GM21360 (cell line): ENCODE data around the gene CDK2AP2.
"Not testable (repeated sequence)": the region's sequence is repeated elsewhere in the genome, so short reads cannot be mapped to it uniquely, and the experiment has no call there.

Experiments used
- ATAC-seq: cut with Tn5 transposase; IDR thresholded peaks from one replicate; pipeline ENCODE4 v1.9.1; 2021; ENCODE audit warnings: mild to moderate bottlenecking, moderate library complexity; ENCODE audit not compliant: unreplicated experiment

The CDK2AP2 gene, protein sequence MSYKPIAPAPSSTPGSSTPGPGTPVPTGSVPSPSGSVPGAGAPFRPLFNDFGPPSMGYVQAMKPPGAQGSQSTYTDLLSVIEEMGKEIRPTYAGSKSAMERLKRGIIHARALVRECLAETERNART

DNA sequence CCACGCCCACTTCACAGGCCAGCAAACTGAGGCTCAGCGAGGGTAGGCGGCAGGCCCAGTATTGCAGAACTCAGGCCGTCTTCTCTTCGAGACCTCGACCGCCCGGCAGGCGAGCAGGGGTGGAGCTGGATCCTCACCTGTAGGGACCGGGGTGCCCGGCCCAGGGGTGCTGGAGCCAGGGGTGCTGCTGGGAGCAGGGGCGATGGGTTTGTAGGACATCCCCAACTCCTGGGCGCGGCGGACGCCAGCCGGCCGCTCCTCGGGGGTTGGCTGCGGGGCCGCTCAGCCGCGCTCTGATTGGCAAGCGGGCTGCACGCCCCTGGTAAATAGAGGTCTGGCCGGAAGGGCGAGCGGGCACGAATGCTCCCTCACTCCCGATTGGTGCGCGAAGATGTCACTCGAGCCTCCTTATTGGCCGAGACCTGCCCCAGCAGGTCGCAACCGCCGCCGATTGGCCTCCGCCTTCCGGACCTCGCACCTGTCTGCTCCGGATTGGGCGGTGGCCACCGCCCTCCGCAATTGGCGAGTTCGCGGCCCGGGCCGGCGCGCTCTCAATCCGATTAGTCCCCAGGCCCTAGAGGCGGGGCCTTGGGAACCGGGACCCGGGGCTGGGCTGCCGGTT is at the start of gene CDK2AP2:
Gene CDK2AP2, minus strand, starts transcription at position 299 of the 622 bp plus-strand sequence. Its CDS starts 80 bp downstream, at position 219.
- peak; percentile 71 for ATAC-seq

DNA sequence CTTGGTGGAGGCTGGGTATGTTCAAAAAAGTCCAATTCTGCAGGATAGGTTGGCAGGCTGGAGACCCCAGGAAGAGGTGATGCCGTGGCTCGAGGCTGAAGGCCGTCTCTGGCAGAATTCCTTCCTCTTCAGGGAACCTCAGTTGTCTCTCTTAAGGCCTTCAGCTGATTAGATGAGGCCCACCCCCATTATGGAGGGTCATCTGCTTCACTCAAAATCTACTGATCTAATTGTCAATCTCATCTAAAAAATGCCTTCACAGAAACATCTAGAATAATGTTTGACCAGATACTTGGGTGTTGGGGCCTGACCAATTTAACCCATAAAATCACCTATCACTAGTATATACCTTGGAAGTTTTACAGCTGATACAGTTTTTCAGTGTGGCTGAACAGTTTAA is 48.3 kb upstream of the CDK2AP2 start:
- no peak for ATAC-seq

DNA sequence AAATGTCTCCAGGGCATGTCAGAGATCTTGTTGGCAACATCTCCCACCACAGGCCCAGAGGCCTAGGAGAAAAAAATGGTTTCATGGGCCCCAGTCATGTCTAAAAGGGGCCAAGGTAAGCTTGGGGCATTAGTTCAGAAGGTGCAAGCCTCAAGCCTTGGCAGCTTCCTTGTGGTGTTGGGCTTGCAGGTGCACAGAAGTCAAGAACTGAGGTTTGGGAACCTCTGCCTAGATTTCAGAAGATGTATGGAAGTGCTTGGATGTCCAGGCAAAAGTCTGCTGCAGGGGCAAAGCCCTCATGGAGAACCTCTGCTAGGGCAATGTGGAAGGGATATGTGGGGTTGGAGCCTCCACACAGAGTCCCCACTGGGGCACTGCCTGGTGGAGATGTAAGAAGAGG is 43.7 kb upstream of the CDK2AP2 start:
- not testable (repeated sequence) for ATAC-seq

DNA sequence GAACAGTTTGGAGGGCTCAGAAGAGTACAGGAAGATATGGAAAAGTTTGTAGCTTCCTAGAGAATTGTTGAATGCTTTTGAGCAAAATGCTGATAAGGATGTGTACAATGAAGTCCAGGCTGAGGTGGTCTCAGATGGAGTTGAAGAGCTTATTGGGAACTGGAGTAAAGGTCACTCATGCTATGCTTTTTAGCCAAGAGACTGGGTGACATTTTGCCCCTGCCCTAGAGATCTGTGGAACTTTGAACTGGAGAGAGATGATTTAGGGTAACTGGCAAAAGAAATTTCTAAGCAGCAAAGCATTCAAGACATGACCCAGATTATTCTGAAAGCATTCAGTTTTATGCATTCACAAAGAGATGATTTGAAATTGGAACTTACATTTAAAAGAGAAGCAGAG is 43.2 kb upstream of the CDK2AP2 start:
- ATAC-seq = no peak

DNA sequence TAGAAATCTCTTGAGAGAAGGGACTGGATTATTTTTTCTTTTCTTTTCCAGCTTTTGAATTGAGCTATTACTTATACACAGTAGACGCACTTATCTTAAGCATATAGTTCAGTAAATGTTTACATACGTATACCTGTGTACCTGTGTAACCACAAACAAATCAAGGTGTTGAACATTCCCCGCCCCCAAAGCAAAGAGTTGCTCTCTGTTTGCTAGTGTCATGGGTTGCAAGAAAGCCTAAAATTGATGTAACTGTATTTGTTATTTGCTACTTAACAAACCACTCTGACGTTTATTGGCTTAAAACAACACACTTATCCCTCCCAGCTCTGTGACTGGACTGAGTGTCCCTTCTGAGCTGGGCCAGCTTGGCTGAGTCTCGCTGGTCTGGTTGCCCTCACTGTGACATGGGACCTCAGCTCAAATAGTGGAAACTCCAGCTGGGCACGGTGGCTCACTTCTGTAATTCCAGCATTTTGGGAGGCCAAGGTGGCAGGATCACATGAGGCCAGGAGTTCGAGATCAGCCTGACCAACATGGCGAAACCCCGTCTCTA is 40.7 kb upstream of the CDK2AP2 start:
- ATAC-seq = no peak

DNA sequence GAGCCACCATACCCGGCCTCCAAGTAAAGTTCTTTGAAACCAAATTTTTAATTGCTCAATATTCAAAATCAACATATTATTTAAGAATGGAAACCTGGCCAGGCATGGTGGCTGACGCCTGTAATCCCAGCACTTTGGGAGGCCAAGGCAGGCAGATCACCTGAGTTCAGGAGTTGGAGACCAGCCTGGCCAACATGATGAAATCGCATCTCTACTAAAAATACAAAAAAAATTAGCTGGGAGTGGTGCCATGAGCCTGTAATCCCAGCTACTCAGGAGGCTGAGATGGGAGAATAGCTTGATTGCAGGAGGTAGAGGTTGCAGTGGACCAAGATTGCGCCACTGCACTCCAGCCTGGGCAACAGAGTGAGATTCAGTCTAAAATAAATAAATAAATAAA is 40.1 kb upstream of the CDK2AP2 start:
- ATAC-seq = not testable (repeated sequence)

DNA sequence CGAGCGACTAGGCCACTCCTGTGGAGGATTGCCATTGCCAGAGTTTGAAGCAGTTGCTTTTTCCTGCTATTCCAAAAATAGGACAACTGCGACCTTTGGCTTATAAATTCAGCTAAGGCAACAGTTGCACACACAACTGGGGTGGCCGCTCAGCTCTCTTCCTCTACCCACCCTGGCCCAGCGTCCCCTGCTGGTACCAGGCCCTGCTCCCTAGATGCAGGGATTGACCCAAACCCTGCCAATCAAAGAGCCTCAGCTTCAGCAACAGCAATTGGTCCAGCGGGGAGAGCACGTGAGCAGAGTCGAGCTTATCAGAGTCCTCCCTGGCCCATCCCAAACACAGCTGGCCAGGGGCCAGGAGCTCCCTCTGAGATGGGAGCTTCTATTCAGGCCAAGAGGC is 37.3 kb upstream of the CDK2AP2 start:
- ATAC-seq = no peak

DNA sequence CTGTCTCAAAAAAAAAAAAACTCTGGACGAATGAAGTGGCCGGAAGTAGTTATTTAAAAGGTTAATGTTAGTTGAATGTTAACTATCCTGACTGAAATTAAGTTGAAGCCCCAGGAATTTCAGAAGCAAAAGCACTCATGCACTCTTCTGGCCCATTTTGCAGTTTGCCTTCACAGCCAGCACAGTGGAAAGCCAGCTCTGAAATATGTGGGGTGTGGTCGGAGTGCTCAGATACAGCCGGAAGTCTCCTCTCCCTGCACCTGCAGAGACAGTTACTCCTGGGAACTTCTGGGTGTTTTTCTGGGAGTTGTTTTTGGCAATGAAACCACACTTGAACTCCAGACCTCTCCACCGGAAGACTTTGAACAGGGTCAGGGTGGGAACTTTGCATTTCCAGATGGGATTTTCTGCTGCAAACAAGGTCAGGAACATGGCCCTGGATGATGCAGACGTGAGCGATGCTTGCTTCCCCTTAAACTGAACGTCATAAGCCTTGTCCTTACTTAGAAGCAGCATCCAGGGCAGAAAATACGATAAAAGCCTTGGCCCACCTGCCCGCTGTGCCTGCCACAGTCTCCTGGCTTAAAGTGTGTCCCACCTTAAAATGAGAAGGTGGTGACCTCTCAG is 36.8 kb upstream of the CDK2AP2 start:
- no peak for ATAC-seq

DNA sequence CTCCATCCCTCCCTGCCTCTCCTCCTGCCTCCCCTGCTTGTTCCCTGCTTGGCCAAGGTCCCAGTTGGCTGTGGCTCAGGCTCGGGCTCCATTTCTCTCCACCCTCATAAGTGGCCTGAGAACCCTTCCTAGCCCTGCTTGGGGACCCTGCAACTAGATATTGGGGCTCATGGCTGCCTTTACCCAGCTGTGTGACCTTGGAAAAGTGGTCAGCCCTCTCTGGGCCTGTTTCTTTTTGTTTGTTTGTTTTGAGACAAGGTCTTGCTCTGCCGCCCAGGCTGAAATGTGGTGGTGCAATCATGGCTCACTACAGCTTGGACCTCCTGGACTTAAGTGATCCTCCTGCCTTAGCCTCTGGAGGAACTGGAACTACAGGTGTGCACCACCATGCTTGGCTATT is 35.6 kb upstream of the CDK2AP2 start:
- ATAC-seq = no peak

DNA sequence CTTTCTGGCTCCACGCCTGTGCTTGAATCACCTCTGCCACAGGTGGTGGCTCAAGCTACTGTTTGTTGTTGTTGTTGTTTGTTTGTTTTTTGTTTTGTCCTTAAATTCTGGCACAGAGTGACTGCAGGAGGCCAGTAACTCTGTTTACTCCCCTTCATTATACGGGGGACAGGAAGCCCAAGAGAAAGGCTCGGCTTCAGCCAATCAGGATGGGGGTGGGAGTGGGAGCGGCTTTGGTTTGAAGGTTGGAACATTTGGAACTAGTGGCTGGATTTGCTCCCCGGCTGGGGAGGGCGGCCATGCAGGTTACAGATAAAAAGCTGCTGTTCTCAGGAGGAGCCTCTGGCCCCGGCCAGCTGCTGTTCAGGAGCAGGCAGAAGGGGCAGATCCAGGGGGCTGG is 35.0 kb upstream of the CDK2AP2 start:
- no peak for ATAC-seq

DNA sequence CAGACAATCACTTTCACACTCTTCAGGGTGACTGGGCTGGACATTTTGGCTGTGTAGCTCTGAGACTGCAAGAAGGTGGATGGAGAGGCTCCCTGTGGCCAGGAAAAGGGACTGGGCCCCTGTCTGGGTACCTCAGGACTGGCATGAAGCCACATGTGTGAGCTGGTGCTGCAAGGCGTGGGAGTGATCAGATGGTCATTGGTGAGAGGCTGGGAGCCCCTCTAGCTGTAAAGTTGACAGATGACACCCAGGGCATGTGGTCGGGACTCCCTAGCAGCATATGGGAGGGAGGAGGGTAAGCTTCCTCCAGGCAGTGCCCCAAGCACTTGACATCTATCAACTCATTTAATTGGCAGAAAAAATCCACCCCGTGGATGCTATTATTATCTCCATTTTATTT is 34.2 kb upstream of the CDK2AP2 start:
- ATAC-seq = no peak

DNA sequence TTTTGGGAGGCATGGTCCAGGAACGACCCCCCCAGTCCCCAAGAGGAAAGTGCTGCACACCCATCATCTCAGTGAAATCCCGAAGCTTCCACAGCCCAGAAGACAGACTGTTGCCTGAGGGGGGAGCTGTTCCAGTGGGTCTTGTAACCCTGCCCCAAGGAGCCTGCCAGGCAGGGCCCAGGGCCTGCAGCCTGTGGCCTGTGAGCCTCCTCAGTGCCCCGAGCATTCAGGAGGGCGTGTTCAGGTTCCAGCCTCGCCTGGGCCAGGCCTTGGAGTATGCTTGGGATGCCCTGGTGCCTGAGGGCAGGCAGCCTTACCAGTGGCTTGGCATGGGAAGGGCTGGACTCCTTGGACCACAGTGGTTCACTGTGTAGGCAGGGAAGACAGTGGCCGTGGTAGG is 33.2 kb upstream of the CDK2AP2 start:
- no peak for ATAC-seq

DNA sequence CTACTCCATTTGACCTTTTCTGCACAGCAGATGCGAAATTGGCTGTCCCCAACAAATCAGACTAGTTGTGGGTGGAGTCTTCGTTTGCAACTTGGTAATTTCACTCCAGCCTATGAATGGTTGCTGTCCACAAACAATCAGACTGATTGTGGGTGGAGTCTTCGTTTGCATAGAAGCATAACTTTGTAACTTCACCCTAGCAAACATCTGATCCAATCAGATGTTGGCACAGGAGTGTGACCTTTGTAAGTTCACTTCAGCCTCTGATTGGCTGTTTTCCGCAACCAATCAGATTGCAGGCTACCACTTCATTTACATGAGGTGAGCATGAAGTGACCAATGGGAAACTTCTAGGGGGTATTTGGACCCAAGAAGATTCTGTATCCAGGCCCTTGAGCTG is 31.6 kb upstream of the CDK2AP2 start:
- ATAC-seq = no peak

DNA sequence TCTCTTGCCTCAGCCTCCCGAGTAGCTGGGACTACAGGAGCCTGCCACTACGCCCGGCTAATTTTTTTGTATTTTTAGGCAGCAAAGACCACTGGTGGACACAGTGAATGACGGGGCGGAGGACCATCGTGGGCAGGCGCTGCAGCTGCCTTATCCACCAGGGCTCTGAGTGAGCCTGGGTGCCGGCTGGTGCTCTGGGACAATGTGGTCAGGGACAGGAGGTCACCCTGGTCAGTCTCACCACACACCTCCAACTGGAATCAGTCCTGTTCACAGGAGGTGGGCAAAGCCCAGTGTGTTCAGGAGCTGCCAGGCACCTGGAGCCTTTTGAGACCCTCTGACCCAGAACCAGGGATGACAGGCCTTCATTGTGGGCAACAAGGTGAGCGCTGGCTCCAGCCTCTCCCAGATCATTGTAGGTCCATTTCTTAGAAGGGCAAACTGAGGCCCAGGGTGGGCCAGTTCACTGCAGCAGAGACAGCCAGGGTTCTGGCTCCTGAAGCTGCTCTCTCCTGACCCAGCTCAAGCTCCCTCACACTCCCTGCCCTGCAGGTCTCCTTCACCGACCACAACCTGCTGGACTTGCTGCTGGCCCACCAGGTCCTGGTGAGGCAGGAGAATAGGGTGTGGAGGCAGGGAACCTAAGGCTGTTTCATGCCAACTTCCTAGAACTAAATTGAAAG is 31.0 kb upstream of the CDK2AP2 start:
- no peak for ATAC-seq

DNA sequence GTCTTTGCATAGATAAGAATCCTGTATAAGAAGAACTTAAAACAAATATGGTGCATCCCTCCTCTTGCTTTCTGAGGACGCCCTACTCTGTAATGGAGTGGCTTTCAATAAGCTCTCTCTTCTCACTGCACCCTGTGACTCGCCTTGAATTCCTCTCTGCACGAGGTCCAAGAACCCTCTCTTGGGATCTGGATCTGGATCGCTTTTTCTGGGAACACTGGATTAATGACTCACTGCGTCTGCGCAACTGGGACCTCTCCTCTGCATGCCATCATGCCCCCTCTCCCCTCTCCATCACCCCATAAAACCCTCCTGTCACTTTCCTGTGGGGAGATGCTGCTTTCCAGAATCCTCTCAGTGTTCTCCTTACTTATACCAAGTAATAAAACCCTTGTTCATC is 30.3 kb upstream of the CDK2AP2 start:
- no peak for ATAC-seq

DNA sequence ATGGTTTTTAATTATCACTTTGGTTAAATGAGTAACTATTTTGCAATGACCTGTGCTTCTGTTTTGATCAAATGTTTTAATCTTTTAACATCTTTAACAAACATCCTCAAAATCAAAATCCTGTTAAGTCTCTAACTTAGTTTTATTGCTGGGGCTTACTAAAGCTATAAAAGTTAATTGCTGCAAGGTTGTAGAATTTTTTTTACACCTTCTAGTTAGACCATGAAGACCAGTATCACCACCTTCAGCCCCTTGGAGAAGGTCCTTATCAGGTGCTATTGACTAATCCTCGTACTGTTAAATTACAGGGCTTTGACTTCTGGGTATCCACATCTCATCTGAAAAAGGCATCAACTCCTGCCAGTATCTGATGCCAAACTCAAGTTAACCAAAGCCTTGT is 27.6 kb upstream of the CDK2AP2 start:
- no peak for ATAC-seq

DNA sequence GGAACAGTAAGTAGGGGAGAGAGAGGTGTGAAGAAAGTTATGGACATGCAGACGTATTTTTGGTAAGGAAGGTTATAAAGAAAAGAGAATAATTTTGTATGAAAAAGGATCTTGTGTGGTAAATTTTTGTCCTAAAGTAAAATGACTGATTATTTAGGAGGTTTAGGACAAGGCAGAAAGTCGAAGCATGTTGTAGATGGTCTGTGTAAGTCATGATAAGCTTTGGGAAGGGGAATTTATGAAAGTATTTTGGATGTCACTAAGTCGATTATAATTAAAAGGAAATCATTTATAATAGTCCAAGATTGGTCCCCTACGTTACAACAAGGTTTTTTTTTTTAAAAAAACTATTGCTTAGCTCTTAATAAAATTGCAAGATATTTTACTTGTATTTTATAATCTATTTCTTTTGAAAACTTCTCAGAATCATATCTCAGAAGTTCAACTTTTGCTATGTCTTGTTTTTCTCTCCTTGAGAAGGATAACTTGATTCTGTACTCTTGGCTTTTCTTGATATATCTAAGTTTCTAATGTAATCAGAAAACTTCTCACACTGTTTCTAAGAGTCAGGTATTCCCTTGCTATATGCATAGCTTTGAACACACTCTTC is 26.2 kb upstream of the CDK2AP2 start:
- no peak for ATAC-seq

DNA sequence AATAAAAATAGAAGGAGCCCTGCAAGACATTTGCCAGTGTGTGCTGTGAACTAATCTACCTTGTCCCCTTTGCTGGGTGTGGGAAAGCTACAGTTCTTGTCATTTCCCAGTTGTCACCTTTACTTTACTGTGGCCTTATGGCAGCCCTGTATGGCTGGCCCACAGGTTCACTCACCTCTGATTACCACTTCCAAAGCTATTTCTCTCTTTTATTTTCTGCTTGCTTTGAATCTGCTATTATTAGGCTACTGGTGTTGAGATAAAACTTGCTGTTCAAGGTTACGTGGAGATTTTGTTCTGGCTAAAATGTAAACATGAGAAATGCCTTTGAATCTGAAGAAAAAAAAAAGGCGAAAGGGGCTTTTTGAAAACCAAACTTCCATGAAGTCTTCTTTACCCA is 24.9 kb upstream of the CDK2AP2 start:
- ATAC-seq = no peak

DNA sequence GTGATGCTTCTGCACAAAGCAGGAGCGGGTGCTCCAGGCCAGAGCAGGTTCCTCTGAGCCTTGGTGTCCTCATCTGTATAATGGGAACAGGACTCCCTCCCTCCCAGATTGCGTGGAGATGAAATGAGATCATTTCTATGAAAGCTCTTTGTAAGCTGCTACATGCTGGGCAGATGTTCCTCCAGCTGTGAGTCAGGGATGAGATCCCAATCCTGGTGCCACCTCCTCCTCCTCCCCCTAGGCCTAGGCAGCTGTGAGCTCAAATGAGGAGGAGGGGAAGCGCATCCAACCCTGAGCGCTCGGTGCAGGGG is 22.3 kb upstream of the CDK2AP2 start:
- no peak for ATAC-seq

DNA sequence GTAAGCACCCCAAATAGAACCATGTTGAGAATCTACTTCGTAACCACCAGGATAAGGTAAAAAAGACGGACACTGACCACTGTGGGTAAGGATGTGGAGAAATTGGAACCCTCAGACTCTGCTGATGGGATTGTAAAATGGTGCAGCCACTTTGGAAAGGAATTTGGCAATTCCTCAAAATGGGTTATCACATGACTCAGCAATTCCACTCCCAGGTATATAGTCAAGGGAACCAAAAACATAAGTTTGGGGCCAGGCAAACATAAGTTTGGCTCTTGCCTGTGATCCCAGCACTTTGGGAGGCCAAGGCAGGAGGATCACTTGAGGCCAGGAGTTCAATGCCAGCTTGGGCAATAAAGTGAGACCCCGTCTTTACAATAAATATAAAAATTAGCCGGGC is 20.4 kb upstream of the CDK2AP2 start:
- ATAC-seq = no peak

DNA sequence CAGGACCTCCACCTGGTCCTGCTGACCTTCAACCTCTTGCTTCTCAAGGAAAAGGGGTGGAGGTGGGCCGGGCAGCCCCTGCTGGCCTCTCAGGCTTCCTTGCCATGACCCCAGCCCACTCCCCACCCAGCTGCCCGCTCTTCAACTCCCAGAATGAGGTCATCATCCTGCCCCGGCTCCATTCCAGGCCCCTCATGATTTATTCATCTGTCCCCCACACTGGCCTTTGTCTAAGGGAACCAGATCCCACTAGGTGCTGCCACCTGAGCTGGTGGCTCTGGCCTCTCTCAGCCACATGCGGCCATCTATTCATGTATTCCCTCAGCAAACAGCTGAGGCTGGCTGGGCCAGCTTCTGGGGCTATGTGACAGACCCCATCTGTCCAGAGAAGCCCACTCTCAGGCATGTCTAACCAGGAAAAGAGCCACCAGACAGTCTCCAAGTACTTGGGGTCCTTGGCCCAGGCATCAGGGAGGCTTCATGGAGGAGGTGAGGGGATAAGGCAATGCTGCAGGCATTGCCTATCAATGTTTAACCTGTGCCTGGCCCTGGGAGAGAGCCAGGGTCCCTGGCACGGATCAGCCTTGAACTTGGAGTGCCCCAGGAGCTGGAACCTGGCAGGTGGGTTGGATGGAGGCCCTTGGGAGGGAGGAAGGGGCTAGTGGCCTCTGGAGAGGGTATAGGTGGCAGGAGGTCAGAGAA is 17.5 kb upstream of the CDK2AP2 start:
- ATAC-seq = no peak
